GM19455 (cell line): ENCODE measurements around the gene DNAJC15.

Experiments used
- ATAC-seq: cut with Tn5 transposase; IDR thresholded peaks from one replicate; pipeline ENCODE4 v1.9.1; 2021; ENCODE audit not compliant: unreplicated experiment

DNAJC15 gene

GRCh38 chr13:43124490-43124889 is 101.1 kb downstream of the DNAJC15 start:
- no peak for ATAC-seq

- no peak for ATAC-seq
Observed at GRCh38 chr13:43126420-43126819, 103.0 kb downstream of the DNAJC15 start.

GRCh38 chr13:43127103-43127798 is 103.9 kb downstream of the DNAJC15 start:
- ATAC-seq: peak; percentile 28

GRCh38 chr13:43127827-43128226 is 104.4 kb downstream of the DNAJC15 start:
- ATAC-seq: peak; percentile 50

GRCh38 chr13:43128504-43128961 is 105.1 kb downstream of the DNAJC15 start:
- no peak for ATAC-seq

- no peak for ATAC-seq
Observed at GRCh38 chr13:43129066-43129465, 105.7 kb downstream of the DNAJC15 start.

- ATAC-seq: no peak
Observed at GRCh38 chr13:43129511-43130110, 106.2 kb downstream of the DNAJC15 start.

- no peak for ATAC-seq
Observed at GRCh38 chr13:43132257-43132656, 108.9 kb downstream of the DNAJC15 start.

GRCh38 chr13:43132911-43133310 is 109.5 kb downstream of the DNAJC15 start:
- no peak for ATAC-seq

- ATAC-seq: no peak
Observed at GRCh38 chr13:43133792-43134191, 110.4 kb downstream of the DNAJC15 start.

- no peak for ATAC-seq
Observed at GRCh38 chr13:43134868-43135267, 111.5 kb downstream of the DNAJC15 start.

GRCh38 chr13:43135516-43135915 is 112.1 kb downstream of the DNAJC15 start:
- ATAC-seq: no peak

- ATAC-seq: no peak
Observed at GRCh38 chr13:43136920-43137575, 113.7 kb downstream of the DNAJC15 start.

- no peak for ATAC-seq
Observed at GRCh38 chr13:43139211-43139610, 115.8 kb downstream of the DNAJC15 start.

GRCh38 chr13:43139921-43140320 is 116.5 kb downstream of the DNAJC15 start:
- ATAC-seq: no peak

- ATAC-seq: no peak
Observed at GRCh38 chr13:43140985-43141384, 117.6 kb downstream of the DNAJC15 start.

- no peak for ATAC-seq
Observed at GRCh38 chr13:43141685-43142084, 118.3 kb downstream of the DNAJC15 start.

- no peak for ATAC-seq
Observed at GRCh38 chr13:43143591-43143990, 120.2 kb downstream of the DNAJC15 start.

- no peak for ATAC-seq
Observed at GRCh38 chr13:43145534-43146196, 122.3 kb downstream of the DNAJC15 start.

GRCh38 chr13:43146400-43146799 is 123.0 kb downstream of the DNAJC15 start:
- no peak for ATAC-seq

GRCh38 chr13:43150369-43151207 is 127.2 kb downstream of the DNAJC15 start:
- no peak for ATAC-seq
